ENCODE data around the gene PLD4. TPM values are rescaled to one million over a fixed set of nuclear protein-coding genes. Genes with fewer than 3 reads are reported as not detected.
"Not testable (repeated sequence)": the region's sequence is repeated elsewhere in the genome, so short reads cannot be mapped to it uniquely, and the experiment has no call there.

Gene PLD4
- total RNA-seq, 6 experiments from 2014 or later: 0.12 to 0.49 (median 0.33) TPM; not detected in 2

GRCh38 chr14:104882991-104883660, 41.6 kb upstream of the PLD4 start:
- Histone ChIP-seq H3K36me3 (peaks cover 0 to 29% (median 0%) of the 10 kb centered on the region in 4 donors), H3K4me1 (no peaks in the 10 kb centered on the region), H3K27me3 (no peaks in the 10 kb centered on the region), H3K4me3 (no peak overlapping the region), H3K9me3 (no peaks in the 10 kb centered on the region), H3K27ac (no peak overlapping the region)
- intact Hi-C loops (cut with DNase I): no loop called here
- no peak for DNase-seq
- 20% methylated on average over 1 of the region's 38 CpGs for WGBS (ENCODE audit: insufficient coverage, low coverage, low lambda C conversion rate, missing lambda C conversion rate)
- TF ChIP-seq CTCF (IDR thresholded peaks at IDR 0.05): no peak
- TF ChIP-seq POLR2A (IDR thresholded peaks at IDR 0.05): no peak
- no peak for ATAC-seq

- 99% methylated on average over 12 of the region's 49 CpGs for WGBS (ENCODE audit: insufficient coverage, low coverage, low lambda C conversion rate, missing lambda C conversion rate)
- DNase-seq: peak in 1 of 3 donors; percentile 53
- ATAC-seq: no peak
- no peaks in the 10 kb centered on the region for H3K4me1 ChIP-seq
- H3K4me3 ChIP-seq: no peak overlapping the region
- H3K27ac ChIP-seq: no peak overlapping the region
- no peaks in the 10 kb centered on the region for H3K27me3 ChIP-seq
- H3K36me3 ChIP-seq: peaks cover 0 to 22% (median 0%) of the 10 kb centered on the region in 4 donors
- no peaks in the 10 kb centered on the region for H3K9me3 ChIP-seq
- intact Hi-C loops (cut with DNase I): no loop called here
- TF ChIP-seq CTCF (IDR thresholded peaks at IDR 0.05): no peak
- no peak for TF ChIP-seq POLR2A (IDR thresholded peaks at IDR 0.05)
Measured at GRCh38 chr14:104883681-104884361, 40.9 kb upstream of the PLD4 start.

GRCh38 chr14:104884381-104884780, 40.3 kb upstream of the PLD4 start:
- H3K27ac ChIP-seq; DNase-seq; H3K4me3 ChIP-seq; intact Hi-C loops (cut with DNase I); ATAC-seq; H3K4me1 ChIP-seq; H3K9me3 ChIP-seq; H3K27me3 ChIP-seq: not testable (repeated sequence)
- H3K36me3 ChIP-seq: peaks cover 0 to 20% (median 0%) of the 10 kb centered on the region in 4 donors
- 90% methylated on average over 30 of the region's 34 CpGs for WGBS (ENCODE audit: insufficient coverage, low coverage, low lambda C conversion rate, missing lambda C conversion rate)

- Histone ChIP-seq H3K4me1 (no peaks in the 10 kb centered on the region), H3K27me3 (no peaks in the 10 kb centered on the region), H3K4me3 (no peak overlapping the region), H3K27ac (no peak overlapping the region), H3K36me3 (peaks cover 0 to 20% (median 0%) of the 10 kb centered on the region in 4 donors), H3K9me3 (no peaks in the 10 kb centered on the region)
- no peak for TF ChIP-seq CTCF (IDR thresholded peaks at IDR 0.05)
- TF ChIP-seq POLR2A (IDR thresholded peaks at IDR 0.05): no peak
- ATAC-seq: no peak
- DNase-seq: peak in 2 of 3 donors; percentile 22 to 52
- 100% methylated on average over 1 of the region's 38 CpGs for WGBS (ENCODE audit: insufficient coverage, low coverage, low lambda C conversion rate, missing lambda C conversion rate)
- intact Hi-C loops (cut with DNase I): no loop called here
Measured at GRCh38 chr14:104885031-104885972, 39.4 kb upstream of the PLD4 start.
